NCI-H146 treated with DMSO at 0.1 percent for 48 hours (cell line): Measurements from ENCODE around the gene SSNA1.

Experiments used
- DNase-seq: peaks from one replicate; lab custom pipeline; 2025; ENCODE audit not compliant: unreplicated experiment; lab: John Stamatoyannopoulos, UW

Gene SSNA1

DNA sequence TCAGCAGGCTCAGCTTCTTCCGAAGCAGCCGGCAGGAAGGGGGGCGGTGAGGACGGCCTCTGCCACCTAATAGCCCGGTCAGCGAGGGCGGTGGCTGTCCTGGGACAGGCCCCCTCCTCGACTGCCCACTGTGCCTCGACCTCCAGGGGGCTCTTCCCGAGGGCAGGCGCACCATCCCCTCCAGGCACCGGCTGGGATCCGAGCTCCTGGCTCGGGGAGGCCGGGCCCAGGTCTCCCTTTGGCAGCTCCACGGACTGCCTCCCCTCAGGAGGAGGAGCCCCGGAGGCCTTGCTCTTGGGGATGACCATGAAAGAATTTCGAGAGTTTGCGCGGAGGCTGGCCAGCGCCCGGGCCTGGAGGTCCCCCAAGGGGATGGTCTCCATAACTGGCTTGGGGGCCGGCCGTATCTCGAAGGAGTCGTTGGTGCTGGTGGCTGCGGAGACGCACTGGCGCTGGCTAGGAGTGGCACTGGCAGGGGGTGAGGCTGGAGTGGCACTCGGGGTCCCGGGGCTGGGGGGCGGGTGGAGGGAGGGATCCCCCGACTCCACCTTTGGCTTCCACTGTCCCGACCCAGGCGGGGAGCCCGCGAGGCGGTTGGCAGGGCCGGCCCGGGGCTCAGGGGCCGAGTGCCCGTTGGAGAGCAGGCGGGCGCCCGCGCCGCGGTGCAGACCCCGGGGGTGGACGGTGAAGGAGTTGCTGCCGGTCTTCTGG lies 11.1 kb downstream of the SSNA1 start:
- no peak for DNase-seq

DNA sequence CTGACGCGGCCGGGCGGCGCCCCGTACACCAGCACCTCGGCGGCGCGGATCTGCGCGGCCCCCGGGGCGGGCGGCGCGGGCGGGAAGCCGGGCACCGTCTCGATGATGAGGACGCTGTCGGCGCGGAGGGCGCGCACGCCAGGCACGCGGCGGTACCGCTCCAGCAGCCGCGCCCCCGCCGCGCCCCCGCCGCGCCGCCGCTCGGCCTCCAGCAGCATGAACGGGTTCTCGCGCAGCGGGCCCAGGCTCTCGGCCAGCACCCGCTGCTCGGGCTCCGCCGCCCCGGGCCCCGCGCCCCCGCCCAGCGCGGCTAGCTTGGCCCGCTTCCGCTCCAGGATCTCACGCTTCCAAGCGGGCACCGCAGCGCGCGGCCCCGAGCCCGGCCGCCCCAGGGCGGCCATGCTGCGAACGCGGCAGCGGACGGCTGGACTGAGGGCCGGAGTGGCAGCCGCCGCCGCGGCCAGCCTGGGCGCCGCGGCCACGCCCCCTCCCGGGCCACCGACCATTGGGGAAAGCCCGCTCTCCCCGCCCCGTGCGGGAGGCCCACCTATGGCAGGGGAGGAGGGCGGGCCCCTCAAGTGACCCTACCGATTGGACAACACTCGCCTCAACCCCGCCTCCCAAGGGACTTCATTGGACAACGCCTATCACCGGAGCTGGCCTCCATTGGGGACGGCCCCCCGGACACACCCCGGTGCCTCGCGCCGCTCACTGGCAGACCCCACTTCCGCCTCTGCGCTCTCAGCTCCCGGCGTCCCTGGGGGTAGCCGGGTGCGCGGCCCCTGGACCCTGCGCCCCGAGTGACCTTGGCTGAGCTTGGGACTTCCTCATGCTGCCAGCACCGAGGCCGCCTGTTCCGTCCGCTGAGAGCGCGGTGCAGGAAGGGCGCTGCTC lies 12.1 kb downstream of the SSNA1 start, which contains the start of gene TPRN:
Gene TPRN, minus strand, starts transcription at position 431 of the 894 bp plus-strand sequence. Its CDS starts 30 bp downstream, at position 401.
- peak; percentile 93 for DNase-seq

GRCh38 chr9:137201205-137201868 lies 12.9 kb downstream of the SSNA1 start:
- DNase-seq, result no peak

DNA sequence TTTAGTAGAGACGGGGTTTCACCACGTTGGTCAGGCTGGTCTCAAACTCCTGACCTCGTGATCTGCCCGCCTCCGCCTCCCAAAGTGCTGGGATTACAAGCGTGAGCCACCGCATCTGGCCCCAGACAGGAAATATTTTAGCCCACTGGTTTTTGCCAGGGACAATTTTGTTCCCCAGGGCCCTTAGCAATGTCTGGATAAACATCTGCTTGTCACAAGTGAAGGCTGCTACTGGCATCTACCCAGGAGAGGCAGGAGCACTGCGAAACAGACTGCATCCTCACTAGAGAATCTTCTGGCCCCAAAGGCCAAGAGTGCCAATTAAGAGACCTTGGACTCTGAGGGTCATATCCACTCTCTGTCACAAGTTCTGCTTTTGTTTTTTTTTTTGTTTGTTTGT lies 14.5 kb downstream of the SSNA1 start:
- no peak for DNase-seq

DNA sequence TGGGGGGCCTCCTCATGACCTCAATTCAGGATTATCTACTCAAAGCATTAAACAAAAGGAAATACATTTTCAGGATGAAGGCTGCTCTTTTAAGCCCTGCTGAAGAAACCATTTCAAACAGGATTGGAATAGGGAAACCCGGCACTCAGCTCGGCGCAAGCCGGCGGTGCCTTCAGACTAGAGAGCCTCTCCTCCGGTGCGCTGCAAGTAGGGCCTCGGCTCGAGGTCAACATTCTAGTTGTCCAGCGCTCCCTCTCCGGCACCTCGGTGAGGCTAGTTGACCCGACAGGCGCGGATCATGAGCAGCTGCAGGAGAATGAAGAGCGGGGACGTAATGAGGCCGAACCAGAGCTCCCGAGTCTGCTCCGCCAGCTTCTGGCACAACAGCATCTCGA lies 16.3 kb downstream of the SSNA1 start:
- no peak for DNase-seq

- peak; percentile 37 for DNase-seq
Observed at GRCh38 chr9:137205126-137206069, 16.9 kb downstream of the SSNA1 start, which contains the start of the genes NDOR1 and TMEM203. TSS of gene NDOR1 (plus strand) at chr9:137205700. CDS start at chr9:137205778, 78 bp downstream. TSS of gene TMEM203 (minus strand) at chr9:137205648. CDS start at chr9:137205414, 234 bp downstream.

DNA sequence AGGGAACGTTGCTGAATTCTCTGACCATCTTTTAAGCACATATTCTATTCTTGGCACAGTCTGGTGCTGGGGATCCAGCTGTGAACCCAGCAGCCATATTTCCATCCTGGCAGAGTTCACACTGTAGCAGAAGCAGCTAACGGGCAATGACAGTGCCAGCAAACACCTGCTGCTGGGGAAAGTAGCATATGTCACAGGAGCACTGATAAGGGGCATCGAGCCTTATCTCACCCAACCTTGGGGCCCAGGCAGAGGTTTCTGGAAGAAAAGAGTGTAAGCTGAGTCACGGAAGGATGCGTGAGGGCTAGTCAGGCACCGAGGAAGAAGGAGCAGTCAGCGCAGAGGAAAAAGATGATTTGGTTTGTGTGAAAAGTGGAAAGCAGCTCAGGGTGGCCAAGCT lies 18.1 kb downstream of the SSNA1 start:
- no peak for DNase-seq

- no peak for DNase-seq
Observed at GRCh38 chr9:137211532-137211931, 23.1 kb downstream of the SSNA1 start.

GRCh38 chr9:137212520-137212919 lies 24.0 kb downstream of the SSNA1 start:
- DNase-seq, result no peak

- DNase-seq, result no peak
Observed at GRCh38 chr9:137213160-137214060, 24.9 kb downstream of the SSNA1 start.

- no peak for DNase-seq
Observed at GRCh38 chr9:137214620-137215019, 26.1 kb downstream of the SSNA1 start.

DNA sequence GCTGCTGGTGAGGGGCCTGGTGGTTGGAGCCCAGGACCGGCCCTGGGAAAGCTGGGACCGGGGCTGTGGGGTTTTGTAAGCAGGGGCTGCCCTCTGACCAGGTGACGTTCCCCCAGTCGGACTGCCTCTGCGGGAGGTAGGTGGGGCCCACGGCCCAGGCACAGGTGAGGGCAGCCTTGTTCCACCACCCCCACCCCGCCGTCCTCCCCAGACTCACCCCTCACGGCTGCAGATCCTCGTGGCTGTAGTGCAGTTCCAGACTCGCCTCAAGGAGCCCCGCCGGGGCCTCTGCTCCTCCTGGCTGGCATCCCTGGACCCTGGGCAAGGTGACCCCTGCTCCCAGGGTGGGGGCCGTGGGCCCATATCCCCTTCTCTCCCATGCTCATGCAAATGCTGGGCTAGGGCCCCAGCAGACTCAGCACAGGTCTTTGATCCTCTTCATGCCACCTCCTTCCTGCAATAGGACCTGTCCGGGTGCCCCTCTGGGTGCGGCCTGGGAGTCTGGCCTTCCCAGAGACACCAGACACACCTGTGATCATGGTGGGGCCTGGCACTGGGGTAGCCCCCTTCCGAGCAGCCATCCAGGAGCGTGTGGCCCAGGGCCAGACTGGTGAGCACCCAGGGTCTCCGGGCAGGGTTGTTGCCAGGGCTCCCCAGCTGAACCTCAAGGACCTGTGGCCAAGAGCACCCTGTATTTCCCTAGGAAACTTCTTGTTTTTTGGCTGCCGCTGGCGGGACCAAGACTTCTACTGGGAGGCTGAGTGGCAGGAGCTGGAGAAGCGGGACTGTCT lies 26.9 kb downstream of the SSNA1 start:
- no peak for DNase-seq

DNA sequence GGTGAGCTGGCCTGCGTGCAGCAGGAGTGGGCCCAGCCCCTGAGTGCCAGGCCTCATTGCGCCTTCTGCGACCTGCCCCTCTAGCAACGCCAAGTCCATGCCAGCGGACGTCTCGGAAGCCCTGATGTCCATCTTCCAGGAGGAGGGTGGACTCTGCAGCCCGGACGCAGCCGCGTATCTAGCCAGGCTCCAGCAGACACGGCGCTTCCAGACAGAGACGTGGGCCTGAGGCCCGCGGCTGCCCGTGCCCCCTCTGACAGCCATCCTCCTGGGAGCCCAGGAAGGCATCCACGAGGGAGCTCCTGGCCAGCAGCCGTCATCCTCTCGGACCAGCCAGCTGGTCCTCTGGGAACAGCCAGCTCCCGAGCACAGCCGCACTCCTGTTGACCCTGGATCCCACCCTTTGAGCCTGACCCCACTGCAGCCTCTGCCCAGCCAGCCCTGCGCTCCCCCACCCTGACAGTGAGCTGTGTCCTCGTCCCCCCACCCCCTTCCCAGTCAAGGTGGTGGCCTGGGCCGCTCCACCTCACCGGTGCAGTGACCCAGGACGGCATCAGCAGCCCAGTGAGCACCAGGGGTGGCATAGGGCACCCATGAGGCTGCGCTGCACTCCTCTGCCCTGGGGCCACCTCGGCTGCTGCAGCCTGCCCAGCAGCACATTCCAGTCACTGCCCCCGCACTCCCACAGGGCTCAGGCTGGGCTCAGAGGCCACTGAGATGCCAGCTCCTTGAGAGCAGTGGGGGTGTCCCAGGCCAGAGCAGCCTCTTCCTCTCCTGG lies 27.9 kb downstream of the SSNA1 start:
- no peak for DNase-seq

DNA sequence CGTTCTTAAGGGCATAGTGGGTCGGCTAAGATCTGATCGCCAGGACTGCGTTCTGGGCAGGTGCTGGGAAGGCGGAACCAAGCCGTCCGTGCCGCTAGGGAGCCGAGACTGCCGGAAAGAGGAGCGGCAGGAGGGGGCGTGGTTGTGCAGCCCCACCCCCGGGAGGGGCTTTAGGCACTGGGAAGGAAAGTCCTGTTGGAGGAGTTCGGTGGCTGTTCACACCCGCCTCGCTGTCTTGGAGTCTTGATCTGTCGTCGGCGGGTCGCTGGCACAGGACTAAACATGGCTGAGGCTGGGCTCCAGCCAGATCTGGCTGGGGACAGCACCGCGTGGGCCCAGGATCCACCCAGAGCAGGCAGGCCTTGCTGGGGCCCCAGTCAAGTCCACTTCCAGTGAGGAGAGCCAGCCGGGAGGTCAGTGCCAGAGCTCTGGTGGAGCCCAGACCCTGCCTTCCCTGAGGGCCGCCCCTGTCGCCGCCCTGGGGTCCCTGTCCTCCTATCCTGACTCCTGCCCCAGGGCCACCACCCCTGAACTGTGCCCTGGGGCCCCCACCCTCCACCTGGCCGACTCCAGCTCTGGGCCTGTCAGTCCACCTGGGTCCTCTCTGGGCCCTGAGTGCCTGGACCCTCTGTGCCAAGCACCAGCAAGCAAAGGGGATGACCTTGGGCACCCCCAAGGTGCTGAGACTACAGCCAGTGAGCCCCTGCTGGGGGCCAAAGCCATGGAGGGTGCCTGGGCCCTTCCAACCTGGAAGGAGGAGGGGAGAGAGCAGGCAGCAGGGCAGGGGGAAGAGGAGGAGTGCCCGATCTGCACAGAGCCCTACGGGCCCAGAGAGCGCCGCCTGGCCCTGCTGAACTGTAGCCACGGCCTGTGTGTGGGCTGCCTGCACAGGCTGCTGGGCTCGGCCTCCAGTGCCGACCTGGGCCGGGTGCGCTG lies 29.1 kb downstream of the SSNA1 start:
- no peak for DNase-seq

DNA sequence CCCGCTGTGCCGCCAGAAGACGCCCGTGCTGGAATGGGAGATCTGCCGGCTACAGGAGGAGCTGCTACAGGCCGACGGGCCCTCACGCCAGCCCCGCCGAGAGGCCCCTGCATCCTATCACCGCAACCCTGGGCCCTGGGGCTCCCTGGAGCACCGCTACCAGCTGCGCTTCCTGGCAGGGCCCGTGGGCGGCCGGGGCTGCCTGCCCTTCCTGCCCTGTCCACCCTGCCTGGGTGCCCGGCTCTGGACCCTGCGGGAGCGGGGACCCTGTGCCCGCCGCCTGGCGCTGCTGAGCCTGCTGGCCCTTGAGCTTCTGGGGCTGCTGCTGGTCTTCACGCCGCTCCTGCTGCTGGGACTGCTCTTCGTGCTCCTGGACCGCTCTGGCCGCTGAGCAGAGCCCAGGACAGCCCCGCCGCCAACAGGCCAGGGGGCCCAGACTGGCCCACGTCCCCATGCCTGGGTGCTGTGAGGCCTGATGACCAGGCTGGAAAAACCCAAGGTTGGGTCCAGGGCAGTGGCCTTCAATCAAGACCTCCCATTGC lies 29.8 kb downstream of the SSNA1 start:
- DNase-seq, result no peak

DNA sequence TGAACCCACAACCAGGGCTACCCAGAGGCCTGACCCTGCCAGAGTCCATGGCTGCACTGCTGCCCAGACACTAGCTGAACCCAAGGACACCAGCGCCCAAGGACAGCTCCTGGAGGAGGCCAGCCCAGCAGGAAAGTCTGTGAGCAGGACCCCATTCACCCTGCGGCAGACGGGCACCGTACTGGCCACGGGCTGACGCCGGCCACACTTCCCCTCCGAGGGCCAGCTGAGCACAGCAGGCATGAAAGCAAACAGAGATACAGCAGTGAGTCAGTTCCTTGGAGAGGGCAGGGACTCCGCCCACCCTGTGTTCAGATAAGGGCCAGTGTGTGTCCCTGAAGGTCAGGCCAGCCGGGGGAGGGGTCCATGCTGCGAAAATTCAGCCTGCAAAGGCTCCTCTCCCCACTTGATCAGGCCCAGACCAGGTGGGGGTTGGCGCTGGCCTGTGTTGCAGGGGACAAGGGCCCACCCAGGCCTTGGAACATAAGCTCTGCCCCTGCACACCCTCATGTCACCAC lies 30.3 kb downstream of the SSNA1 start:
- no peak for DNase-seq
